Raji (cell line): ENCODE data around the gene TWSG1.
A peak's percentile ranks its signal among the peaks of the same experiment; 100 is the strongest.

Experiments used
- POLR2A ChIP-seq: IDR thresholded peaks from 2 replicates; pipeline ENCODE4 v1.6.1; 2011; ENCODE audit warnings: low read depth, low read length, control low read depth; ENCODE audit not compliant: insufficient read depth

The TWSG1 gene

DNA sequence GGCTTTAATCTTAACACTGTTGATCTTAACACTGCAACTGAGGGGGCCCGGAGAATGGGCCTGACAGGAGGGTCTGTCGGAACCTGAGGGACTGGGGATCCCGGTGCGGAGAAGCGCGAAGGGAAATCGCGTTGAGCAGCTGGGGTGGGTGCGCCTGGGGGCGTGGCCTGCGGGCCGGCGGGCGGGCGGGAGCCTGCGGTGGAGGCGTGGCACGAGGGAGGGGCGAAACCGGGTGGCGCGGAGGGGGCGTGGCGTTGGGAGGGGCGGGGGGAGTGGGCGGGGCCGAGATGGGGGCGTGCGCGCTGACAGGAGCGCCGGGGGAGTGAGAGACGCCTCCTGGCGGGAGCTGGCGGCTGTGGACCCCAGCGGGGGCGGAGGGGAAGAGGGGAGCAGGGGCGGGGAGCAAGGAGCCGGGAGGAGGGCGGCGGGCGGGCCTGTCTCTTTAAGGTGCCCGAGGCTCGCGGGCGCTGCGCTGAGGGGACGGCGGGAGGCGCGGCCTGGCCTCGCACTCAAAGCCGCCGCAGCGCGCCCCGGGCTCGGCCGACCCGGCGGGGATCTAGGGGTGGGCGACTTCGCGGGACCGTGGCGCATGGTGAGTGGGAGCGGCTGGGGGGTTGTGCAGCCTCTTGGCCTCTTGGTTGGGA lies at the start of gene TWSG1:
Gene TWSG1 (plus strand): TSS at position 445 of the 644 bp plus-strand sequence. CDS start 2,457 bp downstream, outside the sequence.
- TF ChIP-seq POLR2A = peak; percentile 69

DNA sequence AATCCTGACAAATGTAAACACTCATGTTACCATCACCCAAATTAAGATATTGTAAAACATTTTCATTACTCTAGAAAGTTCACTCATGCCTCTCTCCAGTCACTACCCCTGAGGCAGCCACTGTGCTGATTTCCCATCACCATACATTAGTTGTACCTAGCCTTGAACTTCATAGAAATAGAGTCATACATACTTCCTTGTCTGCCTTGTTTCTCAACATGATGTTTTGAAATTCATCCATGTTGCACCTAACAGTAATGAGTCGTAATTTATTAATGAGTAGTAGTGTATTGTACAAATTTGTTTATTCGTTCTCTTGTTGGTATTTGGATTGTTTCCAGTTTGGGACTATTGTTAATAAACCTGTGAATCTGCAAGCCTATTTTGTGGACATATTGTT lies 49.0 kb upstream of the TWSG1 start:
- TF ChIP-seq POLR2A = no peak

DNA sequence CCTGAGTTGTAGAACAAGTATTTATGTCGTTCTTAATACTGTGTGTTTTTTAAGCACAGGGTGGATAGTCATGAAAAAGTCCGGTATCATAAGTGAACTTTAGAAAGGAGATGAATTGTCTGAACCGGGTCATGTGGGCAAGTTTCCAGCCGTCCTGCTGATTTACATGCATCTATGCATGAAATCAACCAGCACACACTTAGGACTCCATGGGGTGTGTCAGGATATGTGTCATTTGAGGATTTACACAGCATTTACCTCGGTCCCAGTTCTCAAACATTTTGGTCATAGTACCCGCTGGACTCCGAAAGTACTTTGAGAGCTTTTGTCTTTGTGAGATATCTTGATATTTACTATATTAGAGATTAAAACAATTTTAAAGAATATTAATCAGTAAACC lies 47.5 kb upstream of the TWSG1 start:
- no peak for TF ChIP-seq POLR2A

DNA sequence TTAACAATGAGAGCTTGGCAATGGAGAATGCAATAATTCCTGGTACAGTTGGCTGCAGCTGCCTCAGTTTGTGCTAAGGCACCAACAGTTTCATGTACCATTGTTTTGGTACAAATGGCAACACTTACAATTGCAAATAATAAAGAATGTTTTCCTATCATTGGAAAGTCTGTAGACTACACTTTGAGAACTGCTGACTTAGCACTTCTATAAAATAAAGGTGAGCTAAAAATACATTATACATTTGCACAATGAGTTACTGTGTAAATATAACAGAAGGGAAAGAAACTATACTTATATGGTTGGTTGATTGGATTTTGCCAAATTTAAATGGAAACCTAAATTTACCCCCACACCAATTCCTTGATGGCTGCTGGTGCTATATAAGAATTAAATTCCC lies 44.9 kb upstream of the TWSG1 start:
- no peak for TF ChIP-seq POLR2A

DNA sequence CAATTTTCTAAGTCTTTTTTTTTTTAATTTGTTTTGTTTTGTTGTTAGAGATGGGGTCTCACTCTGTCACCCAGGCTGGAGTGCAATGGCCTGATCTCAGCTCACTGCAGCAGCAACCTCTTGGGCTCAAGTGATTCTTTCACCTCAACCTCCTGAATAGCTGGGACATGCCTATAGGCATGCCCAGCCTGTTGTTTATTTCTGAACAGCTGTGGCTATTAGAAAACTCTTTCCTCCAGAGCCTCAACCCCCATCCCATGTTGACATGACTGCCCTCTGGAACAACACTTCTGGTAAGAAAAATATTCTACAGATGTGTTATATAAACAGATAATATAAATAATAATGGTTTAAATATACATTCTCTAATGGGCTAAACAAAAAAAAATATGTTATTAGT lies 44.4 kb upstream of the TWSG1 start:
- no peak for TF ChIP-seq POLR2A

- TF ChIP-seq POLR2A = no peak
Measured at GRCh38 chr18:9292047-9292446, 42.5 kb upstream of the TWSG1 start.

- no peak for TF ChIP-seq POLR2A
Measured at GRCh38 chr18:9293948-9294347, 40.6 kb upstream of the TWSG1 start.

DNA sequence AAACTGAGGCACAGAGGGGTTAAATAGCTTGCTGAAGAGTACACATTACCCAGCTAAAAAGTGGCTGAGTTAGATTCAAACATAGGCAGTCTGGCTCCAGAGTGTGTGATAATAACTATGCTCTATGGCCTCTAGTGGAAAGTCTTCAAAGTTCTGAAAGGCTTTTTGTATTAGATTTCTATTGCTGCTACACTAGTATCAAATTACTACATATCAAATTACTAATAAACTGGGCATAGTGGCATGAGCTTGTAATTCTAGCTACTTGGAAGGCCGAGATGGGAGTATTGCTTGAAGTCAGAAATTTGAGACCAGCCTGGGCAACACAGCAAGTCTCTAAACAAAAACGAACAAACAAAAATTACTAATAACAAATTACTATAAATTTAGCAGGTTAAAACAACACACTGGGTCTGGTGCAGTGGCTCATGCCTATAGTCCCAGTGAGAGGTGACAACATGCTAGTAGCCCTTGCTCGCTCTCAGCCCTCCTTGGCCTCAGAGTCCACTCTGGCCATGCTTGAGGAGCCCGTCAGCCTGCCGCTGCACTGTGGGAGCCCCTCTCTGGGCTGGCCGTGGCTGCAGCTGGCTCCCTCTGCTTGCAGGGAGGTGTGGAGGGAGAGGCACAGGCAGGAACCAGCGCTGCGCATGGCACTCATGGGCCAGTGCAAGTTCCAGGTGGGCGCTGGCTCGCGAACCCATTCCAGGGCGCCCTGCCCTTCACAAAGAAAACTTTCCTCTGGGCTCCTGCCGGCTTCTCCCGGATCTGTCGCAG lies 38.2 kb upstream of the TWSG1 start:
- TF ChIP-seq POLR2A = no peak

- no peak for TF ChIP-seq POLR2A
Measured at GRCh38 chr18:9297007-9297393, 37.6 kb upstream of the TWSG1 start.

- no peak for TF ChIP-seq POLR2A
Measured at GRCh38 chr18:9304388-9305070, 30.0 kb upstream of the TWSG1 start.

DNA sequence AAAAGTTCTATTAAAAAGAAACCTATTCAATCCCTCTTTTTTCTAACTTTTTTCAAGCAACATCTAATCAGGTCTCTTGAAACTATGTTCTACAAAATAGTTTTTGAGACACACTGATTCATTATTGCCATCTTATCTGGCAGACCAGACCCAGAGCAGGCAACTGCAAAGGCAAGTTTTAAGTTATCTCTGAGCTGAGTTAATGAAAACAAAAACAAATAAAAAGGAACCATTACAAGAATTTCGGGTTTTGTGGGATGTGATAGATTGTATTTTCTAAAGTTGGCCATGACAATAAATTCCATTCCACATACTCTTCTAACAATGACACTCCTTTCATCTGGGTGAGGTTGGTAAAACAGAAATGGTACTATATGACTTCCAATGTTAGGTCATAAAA lies 15.2 kb upstream of the TWSG1 start:
- TF ChIP-seq POLR2A = no peak

GRCh38 chr18:9321017-9321452 lies 13.5 kb upstream of the TWSG1 start:
- TF ChIP-seq POLR2A = no peak

DNA sequence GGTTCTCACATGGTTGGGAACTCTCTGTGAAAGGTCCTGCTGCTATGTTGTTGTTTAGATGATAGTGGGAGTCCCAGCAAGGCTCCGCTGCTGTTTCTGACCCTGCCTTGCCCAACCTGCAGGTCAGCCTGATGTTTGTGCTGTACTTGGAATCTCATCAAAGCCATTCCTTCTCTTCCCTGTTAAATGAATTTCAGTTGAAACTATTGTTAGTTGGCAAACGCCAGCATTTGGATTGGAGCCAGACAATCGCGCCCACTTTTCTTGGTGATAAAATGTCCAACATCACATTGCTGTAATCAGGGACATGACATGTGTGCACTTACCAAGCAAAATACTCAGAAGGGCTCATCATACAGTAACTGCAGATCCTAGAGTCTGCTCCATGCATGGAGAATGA lies 12.8 kb upstream of the TWSG1 start:
- no peak for TF ChIP-seq POLR2A

DNA sequence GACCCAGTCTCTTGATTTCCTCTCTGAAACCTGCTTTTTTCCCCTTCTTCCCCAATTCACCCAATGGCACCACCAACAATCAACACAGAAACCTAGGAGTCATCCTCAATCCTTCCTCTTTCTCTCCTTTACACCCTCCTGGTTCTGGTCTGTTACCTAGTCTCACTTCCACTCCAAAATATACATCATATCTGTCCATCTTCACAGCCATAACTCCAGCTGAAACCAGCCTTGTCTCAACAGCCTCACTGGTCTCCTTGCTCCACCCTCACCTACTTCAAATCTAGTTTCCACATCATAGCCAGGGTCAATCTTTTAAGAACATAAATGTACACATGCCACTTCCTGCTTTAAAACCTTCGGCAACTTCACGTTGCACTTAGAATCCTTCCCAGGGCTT lies 11.8 kb upstream of the TWSG1 start:
- TF ChIP-seq POLR2A = no peak

DNA sequence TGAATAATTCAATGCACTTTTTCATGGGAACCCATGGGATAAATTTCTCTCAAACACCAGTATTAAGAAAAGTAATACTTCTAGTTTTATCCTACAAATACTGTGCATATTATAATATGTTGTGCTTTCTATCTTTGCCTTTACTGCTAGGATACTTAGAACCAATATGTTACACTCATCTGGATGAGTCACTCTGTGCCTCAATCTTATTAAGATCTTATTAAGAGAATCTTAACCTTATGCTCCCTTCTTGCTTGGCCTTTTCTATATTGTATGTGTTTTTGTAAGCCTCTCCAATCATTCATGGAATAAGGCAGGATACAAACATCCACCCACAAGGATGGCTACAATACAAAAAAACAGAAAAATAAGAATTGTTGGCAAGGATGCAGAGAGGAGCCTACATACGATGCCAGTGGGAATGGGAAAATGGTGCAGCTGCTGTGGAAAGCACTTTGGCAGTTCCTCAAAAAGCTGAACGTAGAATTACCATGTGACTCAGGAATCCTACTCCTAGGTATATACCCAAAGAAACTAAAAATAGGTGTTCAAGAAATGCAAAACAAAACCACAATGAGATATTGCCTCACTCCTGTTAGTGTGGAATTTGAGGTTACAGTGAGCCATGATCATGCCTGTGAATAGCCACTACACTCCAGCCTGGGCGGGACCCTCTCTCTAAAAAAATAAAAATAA lies 10.7 kb upstream of the TWSG1 start:
- TF ChIP-seq POLR2A = no peak
